Activated CD4-positive, alpha-beta T cell treated with anti-CD3 and anti-CD28 coated beads, Interleukin-2, amount 50 U/mL, for 4 hours (primary cell): Measurements from ENCODE around the gene ADARB2.
"Not testable (repeated sequence)": the region's sequence is repeated elsewhere in the genome, so short reads cannot be mapped to it uniquely, and the experiment has no call there.

ENCODE experiments used
- DNase-seq, 2 experiments: peaks; one replicate each; pipeline ENCODE4 v3.0.0-alpha.2; 2020

The ADARB2 gene

DNA sequence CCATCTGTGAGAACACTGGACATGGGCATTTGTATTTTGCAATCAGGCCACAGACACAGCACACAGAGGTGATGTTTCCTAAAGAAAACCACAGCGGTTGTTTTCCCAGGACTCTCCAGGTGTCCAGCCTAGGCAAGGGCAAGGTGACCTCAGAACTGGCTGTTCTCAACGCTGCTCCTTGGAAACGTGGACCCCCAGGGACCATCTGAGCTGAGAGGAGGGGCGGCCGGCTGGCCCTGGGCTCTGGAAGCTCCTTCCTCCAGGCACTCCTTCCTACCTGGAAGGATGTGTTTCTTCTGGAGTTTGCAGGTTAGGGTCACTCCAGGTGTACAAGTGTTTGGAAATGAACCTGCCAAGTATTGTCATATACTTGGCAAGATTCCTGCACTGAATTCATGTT, 103.1 kb downstream of the ADARB2 start:
- DNase-seq, result no peak

DNA sequence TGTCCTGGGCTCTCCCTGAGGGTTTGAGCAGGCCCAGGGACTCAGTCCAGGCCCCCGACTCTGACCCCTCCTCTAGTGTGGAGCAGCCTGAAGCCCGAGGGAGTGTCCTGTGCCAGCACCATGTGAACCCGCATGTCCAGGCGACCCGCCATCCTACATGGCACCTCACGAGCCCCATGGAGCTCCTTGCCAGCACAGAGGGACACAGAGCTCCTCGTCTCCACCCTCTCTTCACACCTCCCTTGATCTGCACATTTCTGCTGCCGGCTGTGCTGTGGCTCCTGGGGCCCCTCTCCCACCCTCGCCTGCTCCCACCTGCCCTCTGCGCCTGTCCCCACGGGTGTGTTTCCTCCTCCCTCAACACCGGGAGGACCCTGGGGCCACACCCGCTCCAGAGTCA, 103.5 kb downstream of the ADARB2 start:
- DNase-seq, result no peak

DNA sequence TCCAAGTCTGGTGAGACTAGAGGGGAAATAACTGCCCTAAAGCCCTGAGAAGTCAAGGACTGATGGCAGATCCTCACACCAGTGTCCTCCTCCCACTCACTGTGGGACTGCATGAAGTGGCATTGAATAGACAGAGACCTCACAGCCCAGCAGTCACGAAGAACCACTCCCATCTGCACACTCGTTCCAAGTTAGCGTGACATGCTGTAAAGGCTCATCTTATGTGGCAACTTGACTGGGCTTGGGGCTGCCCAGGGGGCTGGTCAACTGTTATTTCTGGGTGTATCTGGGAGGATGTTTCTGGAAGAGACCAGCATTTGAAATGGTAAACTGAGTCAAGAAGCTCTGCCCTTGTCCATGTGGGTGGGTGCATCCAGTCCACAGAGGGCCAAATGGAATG, 104.7 kb downstream of the ADARB2 start:
- DNase-seq, result no peak

DNA sequence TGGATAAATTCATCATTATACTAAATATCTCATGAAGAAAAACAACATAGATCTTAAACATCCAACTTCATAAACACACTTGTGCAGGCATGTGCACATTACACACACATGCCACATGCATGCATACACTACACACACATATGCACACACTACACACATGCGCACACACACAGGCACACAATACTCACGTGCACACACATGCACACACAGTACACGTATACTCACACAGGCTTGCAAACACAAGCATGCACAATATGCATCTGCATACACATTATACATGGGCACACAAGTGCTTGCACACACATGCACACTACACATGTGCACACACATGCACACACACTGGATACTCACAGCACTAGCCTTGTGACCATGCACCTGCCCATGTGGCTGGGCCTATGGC, 105.2 kb downstream of the ADARB2 start:
- DNase-seq, result no peak

DNA sequence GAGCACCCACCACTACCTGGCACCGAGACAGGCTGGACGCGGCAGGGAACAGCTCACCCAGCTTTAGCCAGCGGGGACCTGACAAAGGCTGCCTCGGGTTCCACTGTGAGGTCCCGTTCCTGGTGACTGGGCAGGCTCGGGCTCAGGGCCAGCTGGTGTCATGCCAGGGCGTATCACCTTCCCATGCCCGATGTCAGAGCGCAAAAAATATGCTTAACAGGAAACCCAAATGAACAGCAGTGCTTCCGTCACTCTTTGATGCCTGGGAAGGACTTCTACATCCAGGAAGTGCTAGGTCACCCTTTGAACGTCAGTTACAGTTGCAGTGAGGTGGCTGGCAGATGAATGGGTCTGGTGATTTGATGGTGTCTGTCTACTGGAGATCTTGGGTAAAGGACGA, 106.0 kb downstream of the ADARB2 start:
- DNase-seq, result no peak

DNA sequence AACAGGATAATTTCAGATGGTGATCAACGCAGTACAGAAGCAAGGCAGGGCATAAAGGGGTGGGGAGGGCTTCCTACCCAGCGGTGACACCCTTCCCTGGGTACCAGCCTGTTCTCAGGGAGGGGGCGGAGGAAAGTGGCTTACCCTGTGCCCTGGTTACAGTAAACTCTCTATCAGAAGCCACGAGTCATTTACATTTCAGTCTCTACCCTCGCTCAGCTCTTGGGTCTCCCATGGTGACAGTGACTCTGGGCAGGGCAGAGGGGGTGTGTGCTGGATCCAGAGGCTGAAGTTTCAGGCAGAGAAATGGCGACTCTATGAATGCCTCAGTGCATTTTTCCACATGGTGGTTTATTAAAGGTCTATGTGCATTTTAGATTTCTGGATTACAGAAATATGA, 107.0 kb downstream of the ADARB2 start:
- no peak for DNase-seq

DNA sequence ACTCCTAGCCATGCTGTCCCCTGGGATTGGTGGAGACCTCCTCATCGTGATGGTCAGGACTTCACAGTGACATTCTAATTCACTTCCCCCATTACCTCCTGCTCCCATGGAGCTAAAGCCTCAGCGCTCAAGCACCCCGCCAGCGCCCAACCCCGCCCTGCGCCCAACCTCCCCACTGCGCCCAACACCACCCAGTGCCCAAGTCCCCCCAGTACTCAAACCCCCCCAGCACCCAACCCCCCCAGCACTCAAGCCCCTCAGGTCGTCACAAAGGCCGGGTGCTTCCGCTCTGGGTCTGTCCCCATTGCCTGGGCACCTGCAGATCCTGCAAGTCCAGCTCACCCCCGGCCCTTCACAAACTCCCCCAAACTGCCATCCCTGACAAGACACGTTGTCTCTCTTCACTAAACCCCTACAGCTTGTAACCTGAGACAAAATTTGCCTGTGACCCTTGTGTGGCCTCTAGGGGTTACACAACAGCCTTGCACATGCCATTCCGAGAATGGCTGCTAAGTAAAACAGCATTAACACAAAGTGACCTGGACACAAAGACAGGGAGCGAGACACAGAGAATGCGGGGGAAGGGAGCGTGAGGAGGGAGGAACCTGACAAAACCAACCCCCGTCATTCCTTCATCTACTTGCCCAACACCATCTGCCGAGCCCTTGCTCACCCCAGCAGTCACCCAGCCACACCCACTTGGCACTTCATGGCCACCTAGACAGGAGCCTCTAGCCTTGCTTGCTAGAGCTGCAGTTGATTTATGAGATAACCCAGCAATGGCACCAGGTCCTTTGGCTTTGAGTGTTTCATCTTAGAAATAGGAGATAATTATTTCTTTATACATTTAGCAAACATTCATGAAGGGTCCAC, 107.8 kb downstream of the ADARB2 start:
- DNase-seq, result no peak

DNA sequence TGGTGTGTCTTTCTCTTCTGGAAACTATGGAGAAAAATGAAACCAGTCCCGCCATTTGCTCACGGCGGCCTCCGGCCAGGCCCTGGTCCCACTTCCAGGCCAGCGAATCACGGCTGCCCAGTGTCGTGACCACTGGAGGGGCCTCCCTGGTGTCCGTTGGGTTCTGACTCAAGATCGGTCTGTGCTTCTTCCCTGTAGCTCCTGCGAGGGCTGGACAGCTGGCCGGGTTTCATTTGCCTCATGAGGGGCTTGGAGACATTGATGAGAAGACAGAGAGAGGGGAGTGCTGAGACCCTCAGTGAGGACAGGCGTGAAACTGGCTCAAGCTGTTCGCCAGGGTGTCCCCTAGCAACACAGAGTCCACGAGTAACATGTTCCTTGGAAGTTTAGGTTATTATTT, 108.6 kb downstream of the ADARB2 start:
- DNase-seq, result no peak

DNA sequence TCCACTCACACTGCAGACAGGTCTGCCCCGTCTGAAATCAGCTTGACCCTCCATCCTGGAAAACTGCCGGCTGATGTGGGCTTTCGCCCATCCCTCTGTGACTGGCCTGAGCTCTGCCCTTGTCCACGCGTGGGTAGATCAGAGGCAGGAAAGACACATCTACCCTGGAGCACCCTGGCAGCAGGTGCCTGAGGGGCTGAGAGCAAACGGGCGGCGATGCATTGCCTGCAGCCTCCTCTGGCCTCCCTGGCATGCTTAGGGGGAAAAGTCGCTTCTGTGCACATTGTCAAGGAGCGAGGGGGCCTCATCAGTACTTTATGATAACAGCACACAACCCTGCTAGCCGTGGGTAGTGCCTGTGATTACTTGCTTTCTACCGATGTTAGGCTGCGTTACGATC, 109.4 kb downstream of the ADARB2 start:
- no peak for DNase-seq

DNA sequence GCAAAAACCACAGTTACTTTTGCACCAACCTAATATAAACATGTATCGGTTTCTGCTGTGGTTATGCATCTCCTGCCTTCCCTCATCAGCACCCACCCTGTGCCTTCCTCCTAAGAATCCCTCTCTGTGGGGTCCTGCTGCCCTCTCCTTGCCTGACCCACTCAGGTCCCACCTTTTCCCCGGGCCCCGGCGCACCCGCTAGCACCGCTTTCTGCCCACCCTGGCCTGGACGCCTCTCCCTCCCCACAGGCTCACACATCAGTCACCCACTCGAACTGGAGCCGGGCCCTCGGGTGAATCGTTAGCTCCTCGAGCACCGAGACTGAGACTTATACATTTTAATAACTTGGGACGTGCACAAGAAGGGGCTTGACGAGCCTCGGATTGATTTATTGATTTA, 110.5 kb downstream of the ADARB2 start:
- no peak for DNase-seq

DNA sequence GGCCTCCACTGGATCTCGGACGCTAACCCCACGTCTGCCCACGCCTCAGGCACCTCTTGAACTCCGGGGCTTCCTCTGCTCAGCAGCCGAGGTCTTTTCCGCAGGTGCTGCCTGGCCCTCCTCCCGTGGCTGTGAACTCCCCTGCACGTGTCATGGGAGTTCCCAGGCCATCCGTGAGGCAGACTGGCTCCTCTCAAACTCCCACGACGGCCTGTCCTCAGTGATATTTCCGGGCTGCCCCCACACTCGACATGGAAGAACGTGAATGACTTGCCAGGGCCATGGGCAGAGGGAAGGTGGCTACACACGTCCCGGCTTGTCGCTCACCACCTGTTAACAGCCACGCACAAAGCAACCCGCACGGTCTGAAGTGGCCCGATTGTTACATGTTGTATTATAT, 110.9 kb downstream of the ADARB2 start:
- DNase-seq, result no peak

DNA sequence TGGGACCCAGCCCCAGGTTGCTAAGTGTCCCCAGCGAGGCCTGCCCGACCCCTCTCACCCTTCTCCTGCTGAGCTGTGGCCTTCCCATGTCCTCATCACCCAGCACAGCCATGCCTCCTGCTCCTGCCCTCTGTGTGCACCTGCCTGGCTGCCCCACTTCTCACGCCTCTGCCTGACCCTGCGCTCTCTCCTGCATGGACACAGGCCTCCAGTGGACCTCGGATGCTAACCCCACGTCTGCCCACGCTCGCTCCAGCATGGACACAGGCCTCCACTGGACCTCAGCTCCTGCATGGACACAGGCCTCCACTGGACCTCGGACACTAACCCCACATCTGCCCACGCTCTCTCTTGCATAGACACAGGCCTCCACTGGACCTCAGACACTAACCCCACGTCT, 111.6 kb downstream of the ADARB2 start:
- no peak for DNase-seq

DNA sequence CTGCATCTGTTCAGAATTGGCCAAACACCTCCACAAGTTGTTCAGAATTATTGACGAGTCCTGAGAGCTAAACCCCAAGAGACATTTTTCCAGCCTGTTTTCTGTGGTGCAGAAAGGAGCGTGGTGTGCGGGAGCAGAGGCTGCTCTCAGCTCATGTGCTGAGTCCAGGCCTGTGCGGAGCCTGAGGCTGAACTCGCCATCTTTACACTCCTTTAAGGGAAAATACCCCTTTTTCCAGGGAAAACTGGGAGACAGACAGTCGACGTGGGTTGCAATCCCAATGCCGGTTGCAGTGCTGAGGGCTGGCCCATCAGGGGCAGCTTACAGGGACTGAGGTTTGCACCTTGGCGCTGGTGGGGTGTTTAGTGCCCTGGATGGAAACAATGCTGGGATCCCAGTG, 112.2 kb downstream of the ADARB2 start:
- no peak for DNase-seq

DNA sequence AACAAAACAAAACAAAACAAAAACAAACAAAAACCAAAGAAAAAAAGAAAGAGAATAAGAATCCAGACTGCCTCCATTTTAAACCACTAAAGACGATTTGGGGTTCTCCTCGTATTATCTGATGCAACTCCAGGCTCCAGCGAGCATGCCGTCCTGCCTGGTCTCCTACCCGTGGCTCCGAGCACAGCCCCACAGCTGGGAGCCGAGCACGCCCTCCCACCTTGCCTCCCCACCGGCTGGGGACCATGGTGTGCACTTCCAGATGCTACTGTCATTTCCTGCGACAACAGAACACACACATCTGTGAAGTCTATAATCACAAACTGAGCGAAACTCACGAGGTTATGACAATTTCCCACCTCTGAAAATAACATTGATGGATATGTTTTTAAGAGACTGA, 113.1 kb downstream of the ADARB2 start:
- DNase-seq, result no peak

DNA sequence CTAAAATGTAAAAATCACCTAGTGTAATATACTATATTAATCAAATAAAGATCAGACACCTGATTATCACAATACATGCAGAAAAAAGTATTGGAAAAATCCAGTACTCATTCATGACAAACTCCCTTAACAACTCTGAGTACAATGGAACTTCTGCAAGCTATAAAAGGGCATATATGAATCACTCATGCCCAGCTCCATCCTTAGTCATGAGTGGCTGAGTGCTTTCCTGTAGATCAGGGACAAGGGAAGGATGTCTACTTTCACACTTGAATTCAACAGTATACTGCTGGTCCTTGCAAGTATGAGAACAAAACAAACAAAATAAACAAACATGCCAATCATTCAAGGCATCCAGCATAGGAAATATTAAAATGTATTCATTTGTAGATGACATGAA, 116.5 kb downstream of the ADARB2 start:
- DNase-seq, result no peak

DNA sequence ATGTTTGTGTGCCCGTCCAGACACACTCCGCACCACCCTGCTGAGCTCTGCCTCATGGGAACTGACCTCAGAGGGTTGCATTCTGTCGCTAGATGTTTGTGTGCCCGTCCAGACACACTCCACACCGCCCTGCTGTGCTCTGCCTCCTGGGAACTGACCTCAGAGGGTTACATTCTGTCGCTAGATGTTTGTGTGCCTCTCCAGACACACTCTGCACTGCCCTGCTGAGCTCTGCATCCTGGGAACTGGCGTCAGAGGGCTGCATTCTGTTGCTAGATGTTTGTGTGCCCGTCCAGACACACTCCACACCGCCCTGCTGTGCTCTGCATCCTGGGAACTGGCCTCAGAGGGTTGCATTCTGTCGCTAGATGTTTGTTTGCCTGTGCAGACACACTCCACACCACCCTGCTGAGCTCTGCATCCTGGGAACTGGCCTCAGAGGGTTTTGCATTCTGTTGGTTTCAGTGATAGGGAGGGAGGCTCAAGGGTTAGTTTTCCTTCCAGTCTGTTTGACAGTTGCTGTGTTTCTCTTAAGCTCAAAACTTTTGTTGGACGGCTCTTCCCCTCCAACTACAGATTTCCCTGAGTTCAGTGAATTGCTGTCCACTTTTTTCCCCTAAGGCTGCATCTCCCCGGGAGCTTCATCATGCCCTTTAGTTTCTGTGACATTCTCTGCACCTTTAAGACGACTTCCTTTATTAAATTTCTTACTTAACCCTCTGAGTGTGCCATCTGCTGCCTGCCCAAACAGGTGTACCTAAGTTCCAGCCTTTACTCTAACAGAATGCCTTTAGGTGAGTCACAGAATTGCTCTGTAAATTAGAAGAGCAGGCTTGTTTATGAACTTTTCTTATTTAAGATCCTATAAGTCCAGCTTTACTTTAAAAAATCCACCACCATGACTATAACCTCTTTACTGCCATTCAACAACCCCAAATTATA, 119.7 kb downstream of the ADARB2 start:
- DNase-seq, result not testable (repeated sequence)

DNA sequence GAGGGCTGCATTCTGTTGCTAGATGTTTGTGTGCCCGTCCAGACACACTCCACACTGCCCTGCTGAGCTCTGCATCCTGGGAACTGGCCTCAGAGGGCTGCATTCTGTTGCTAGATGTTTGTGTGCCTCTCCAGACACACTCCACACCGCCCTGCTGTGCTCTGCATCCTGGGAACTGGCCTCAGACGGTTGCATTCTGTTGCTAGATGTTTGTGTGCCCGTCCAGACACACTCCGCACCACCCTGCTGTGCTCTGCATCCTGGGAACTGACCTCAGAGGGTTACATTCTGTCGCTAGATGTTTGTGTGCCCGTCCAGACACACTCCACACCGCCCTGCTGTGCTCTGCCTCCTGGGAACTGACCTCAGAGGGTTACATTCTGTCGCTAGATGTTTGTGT, 120.6 kb downstream of the ADARB2 start:
- not testable (repeated sequence) for DNase-seq

DNA sequence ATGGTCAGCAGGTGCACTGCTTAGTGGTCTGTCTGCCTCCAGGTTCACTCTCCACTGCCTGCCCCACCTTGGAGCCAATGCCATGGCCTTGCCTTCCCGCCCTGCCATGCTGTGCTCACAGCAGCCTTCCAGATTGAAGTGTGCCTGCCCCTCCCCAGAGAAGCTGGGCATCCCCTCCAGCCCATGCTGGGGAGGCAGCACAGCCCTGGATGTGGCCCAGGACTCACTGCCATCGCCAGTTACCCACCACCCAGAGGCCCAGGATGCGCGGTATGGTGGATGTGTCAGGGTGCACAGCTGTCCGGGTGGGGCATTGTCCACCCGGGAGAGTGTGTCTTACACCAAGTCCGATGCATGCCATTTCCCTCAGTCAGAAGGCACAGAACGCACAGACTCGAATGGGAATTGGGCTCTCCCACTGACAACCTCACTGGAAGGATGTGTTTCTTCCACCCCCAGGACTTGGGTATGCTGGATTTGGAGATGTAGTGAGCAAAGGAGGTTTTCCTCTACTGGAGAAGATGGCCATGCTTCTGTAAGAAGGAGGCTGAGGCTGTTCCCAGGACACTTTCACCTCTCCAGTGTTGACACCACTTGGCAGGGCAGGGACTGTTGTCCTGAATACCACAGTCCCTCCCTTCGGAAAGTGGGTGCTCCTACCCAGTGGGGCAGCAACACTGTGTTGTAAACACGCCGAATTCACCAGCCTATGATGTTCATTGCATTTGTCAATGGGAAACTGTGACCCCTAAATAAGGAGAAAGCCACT, 122.0 kb downstream of the ADARB2 start:
- DNase-seq, result no peak

DNA sequence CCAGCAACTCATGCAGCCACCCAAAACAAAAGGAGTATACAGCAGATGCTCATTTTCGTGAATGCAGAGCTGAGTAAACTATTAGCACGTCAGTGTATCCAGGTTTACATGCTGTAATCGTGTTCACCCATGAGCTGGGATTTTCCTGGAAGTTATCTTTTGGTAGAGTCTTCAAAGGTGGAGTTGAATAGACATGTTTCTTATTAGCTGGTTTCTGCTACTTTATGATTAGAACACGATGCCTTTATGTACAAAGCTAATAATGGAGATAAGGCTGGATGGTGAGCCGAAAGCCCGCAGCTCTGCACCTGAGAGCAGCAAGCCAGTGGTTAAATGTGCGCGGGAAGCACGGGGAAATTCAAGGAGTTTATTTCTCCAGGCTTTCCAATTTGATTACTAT, 123.8 kb downstream of the ADARB2 start:
- DNase-seq, result no peak

DNA sequence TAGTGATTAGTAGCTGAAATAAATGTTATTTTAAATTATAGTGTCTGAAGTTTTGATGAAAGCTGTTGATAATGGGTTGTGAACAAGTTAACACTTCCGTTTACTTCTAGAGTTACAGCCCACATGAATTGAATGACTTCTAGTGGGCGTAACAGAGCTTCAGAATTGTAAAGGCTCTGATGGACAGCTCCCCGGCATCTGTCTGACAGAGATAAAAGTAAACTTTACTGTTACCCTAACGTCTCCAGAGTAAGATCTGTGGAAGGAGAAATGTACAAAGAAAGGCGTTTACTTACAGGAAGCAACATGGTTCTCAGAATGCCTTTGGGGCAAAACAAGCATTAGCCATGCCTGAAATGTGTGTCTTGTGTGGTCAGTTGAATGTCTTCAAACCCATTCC, 124.4 kb downstream of the ADARB2 start:
- no peak for DNase-seq

DNA sequence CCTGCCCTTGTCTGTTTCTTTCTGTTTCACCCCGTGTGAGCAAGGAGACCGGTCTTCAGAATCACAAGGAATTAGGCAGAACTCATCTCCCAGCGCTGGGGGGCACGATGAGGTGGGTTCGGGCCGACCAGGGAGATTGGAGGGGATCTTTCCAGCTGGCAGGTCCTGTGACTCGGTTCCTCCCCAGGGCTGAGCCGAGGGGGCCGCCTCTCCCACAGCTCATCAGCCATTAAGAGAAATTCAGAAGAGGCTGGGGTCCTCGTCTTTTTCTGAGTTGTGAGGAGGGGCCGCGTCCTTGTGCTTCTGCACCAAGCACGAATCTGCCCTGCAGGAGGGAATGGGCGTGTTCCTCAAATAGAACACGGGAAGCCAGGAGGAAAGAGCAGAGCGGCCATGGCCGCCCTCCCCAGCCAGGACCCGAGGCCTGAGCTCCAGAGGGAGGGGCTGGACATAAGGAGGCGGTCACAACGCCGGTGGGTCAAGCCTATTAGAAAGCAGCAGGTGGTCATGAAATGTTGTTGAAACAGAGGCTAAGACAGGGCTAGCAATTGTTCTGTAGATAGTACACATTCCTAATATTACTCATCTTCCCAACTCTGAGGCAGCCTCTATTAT, 125.3 kb downstream of the ADARB2 start:
- no peak for DNase-seq

DNA sequence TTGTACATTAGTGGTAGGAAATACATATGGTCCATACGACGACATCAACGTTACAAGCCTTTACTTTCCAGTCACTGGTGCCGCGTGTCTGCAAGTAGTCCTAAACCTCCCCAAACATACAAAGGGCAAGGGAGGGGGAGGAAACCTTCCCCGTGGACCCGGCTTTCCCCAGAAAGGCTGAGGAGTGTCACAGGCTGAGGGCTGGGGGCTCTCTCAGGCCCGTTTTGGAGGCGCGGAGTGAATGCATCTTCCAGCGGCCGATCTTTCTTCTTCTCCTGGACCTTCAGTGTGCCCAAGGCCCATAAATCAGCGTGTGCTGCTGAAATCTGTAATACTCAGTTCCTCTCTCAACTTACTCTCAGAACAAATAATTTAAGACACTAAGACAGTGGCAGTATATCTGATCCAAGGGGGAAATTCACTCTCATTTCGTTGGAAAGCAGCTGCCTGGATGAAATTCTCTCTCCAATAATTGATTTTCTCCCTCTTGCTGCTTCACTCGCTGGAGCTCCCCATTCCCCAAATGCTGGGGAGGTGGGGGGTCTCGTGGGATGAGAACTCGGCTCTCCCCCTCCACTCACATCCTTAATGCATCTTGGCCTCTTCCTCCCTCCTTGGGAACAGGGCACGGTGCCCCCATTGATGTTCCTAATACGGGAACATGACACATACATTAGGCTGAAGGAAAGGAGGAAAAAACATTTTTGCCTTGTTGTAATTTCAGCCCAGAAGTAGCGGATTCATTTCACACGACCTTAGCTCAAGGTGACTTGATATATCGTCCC, 126.1 kb downstream of the ADARB2 start:
- DNase-seq, result no peak
